Measurements from ENCODE around the gene LHFPL2.
"Not testable (repeated sequence)": the region's sequence is repeated elsewhere in the genome, so short reads cannot be mapped to it uniquely, and the experiment has no call there.

LHFPL2 gene

GRCh38 chr5:78496373-78496772 lies 152.2 kb downstream of the LHFPL2 start:
- no peak for DNase-seq

GRCh38 chr5:78495800-78496199 lies 152.8 kb downstream of the LHFPL2 start:
- no peak for DNase-seq

- no peak for DNase-seq
Observed at GRCh38 chr5:78492650-78493049, 155.9 kb downstream of the LHFPL2 start.

- DNase-seq: no peak
Observed at GRCh38 chr5:78492224-78492623, 156.3 kb downstream of the LHFPL2 start.

GRCh38 chr5:78490709-78491485 lies 157.7 kb downstream of the LHFPL2 start:
- DNase-seq: no peak

- DNase-seq: no peak
Observed at GRCh38 chr5:78487846-78488245, 160.7 kb downstream of the LHFPL2 start.

- DNase-seq: no peak
Observed at GRCh38 chr5:78486218-78486617, 162.4 kb downstream of the LHFPL2 start.

- peak; percentile 98 for DNase-seq
Observed at GRCh38 chr5:78483809-78484521, 164.6 kb downstream of the LHFPL2 start.

GRCh38 chr5:78482948-78483347 lies 165.6 kb downstream of the LHFPL2 start:
- DNase-seq: no peak

GRCh38 chr5:78476795-78477194 lies 171.8 kb downstream of the LHFPL2 start:
- DNase-seq: no peak

- DNase-seq: no peak
Observed at GRCh38 chr5:78475370-78475769, 173.2 kb downstream of the LHFPL2 start.

- peak; percentile 70 for DNase-seq
Observed at GRCh38 chr5:78473751-78474150, 174.8 kb downstream of the LHFPL2 start.

- DNase-seq: peak; percentile 83
Observed at GRCh38 chr5:78472469-78473106, 176.0 kb downstream of the LHFPL2 start.

- no peak for DNase-seq
Observed at GRCh38 chr5:78471896-78472295, 176.7 kb downstream of the LHFPL2 start.

- DNase-seq: peak; percentile 85
Observed at GRCh38 chr5:78467752-78468357, 180.7 kb downstream of the LHFPL2 start.

- no peak for DNase-seq
Observed at GRCh38 chr5:78467140-78467539, 181.4 kb downstream of the LHFPL2 start.

- no peak for DNase-seq
Observed at GRCh38 chr5:78458843-78459242, 189.7 kb downstream of the LHFPL2 start.

- not testable (repeated sequence) for DNase-seq
Observed at GRCh38 chr5:78457507-78457906, 191.1 kb downstream of the LHFPL2 start.

GRCh38 chr5:78449103-78449502 lies 199.5 kb downstream of the LHFPL2 start:
- DNase-seq: no peak

- no peak for DNase-seq
Observed at GRCh38 chr5:78447775-78448424, 200.7 kb downstream of the LHFPL2 start.

Measured in hematopoietic multipotent progenitor cell treated with erythropoietin and hydrocortisone succinate and interleukin-3 and kit ligand, for 4 days (in vitro differentiated cells).